ENCODE measurements around the gene CEBPE. TPM values are rescaled to one million over a fixed set of nuclear protein-coding genes. Genes with fewer than 3 reads are reported as not detected.

The CEBPE gene
- total RNA-seq, 1 experiment from 2014 or later = not detected

- DNase-seq = no peak
- Mint-ChIP-seq H3K4me3 (ENCODE audit: low read depth, unreplicated experiment) (no peak overlapping the region), H3K27me3 (ENCODE audit: unreplicated experiment) (no peaks in the 10 kb centered on the region), H3K4me1 (ENCODE audit: low read depth, unreplicated experiment) (peaks cover 23% of the 10 kb centered on the region), H3K36me3 (ENCODE audit: insufficient read depth, unreplicated experiment) (peaks cover 60% of the 10 kb centered on the region), H3K27ac (ENCODE audit: unreplicated experiment) (peak overlapping the region; percentile 15), H3K9me3 (ENCODE audit: low read depth, unreplicated experiment) (no peaks in the 10 kb centered on the region)
- CTCF ChIA-PET = no interaction called here
- intact Hi-C loops (cut with micrococcal nuclease; ENCODE audit: unreplicated experiment) = no loop called here
- BruUV-seq (replicated peaks) = no TSS peak
- TF ChIP-seq, protein P1, sequence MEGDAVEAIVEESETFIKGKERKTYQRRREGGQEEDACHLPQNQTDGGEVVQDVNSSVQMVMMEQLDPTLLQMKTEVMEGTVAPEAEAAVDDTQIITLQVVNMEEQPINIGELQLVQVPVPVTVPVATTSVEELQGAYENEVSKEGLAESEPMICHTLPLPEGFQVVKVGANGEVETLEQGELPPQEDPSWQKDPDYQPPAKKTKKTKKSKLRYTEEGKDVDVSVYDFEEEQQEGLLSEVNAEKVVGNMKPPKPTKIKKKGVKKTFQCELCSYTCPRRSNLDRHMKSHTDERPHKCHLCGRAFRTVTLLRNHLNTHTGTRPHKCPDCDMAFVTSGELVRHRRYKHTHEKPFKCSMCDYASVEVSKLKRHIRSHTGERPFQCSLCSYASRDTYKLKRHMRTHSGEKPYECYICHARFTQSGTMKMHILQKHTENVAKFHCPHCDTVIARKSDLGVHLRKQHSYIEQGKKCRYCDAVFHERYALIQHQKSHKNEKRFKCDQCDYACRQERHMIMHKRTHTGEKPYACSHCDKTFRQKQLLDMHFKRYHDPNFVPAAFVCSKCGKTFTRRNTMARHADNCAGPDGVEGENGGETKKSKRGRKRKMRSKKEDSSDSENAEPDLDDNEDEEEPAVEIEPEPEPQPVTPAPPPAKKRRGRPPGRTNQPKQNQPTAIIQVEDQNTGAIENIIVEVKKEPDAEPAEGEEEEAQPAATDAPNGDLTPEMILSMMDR (IDR thresholded peaks at IDR 0.05; ENCODE audit: unreplicated experiment) = no peak
Measured at GRCh38 chr14:23080474-23080873, 38.6 kb downstream of the CEBPE start.

DNA sequence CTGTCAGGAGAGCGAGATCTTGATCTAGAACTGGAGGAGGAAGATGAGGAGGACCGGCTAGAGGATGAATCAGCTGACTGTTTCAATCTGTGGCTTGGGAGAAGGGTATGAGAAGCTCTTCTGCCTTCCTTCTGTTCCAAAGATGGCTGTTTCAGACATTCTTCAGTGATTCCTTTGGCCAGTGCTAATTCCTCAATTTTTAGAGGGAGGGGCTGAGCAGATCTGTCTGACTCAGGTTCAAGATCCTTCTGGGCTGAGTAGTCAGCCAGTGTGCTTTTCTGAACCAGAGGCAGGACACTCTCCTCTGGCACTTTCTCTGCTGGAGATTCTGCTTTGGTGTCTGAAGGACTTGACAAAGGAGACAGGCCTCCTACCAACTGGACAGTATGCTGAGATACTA lies 39.3 kb downstream of the CEBPE start:
- CTCF ChIA-PET = no interaction called here
- Mint-ChIP-seq H3K27me3 (ENCODE audit: unreplicated experiment) (no peaks in the 10 kb centered on the region), H3K4me1 (ENCODE audit: low read depth, unreplicated experiment) (peaks cover 23% of the 10 kb centered on the region), H3K4me3 (ENCODE audit: low read depth, unreplicated experiment) (no peak overlapping the region), H3K36me3 (ENCODE audit: insufficient read depth, unreplicated experiment) (peaks cover 61% of the 10 kb centered on the region), H3K27ac (ENCODE audit: unreplicated experiment) (no peak overlapping the region), H3K9me3 (ENCODE audit: low read depth, unreplicated experiment) (no peaks in the 10 kb centered on the region)
- no TSS peak for BruUV-seq (replicated peaks)
- DNase-seq = no peak
- TF ChIP-seq, protein P1 (IDR thresholded peaks at IDR 0.05; ENCODE audit: unreplicated experiment) = no peak
- intact Hi-C loops (cut with micrococcal nuclease; ENCODE audit: unreplicated experiment) = no loop called here

DNA sequence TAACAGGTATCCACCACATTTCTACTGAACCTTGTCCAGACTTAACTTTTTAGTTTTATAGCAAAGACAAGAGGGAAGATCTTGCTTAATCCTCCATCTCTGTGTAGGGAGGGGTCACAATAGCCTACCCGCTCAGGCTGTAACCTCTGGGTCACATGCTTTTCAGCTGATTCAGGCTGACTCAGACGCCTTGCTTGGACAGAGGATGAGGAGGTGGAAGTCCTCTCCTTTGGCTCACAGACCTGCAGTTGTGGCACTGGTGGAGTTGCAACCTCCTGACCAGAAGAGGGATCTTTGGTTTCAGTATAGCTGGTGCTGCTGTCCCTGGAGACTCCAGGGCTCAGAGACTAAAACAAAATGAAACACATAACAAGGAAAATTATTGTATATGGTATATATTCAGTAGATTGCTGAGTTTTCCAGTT lies 40.4 kb downstream of the CEBPE start:
- peaks cover 59% of the 10 kb centered on the region for H3K36me3 Mint-ChIP-seq (ENCODE audit: insufficient read depth, unreplicated experiment)
- no peaks in the 10 kb centered on the region for H3K9me3 Mint-ChIP-seq (ENCODE audit: low read depth, unreplicated experiment)
- peaks cover 23% of the 10 kb centered on the region for H3K4me1 Mint-ChIP-seq (ENCODE audit: low read depth, unreplicated experiment)
- CTCF ChIA-PET = interaction anchor here (0.7 to 3.2 kb wide), 3 partner anchors 10 to 16 kb away, joined by 3 to 11 read pairs (median 11); partner anchors contain the start of genes ACIN1 and C14orf119
- no TSS peak for BruUV-seq (replicated peaks)
- DNase-seq = peak; percentile 40
- intact Hi-C loops (cut with micrococcal nuclease; ENCODE audit: unreplicated experiment) = no loop called here
- no peak overlapping the region for H3K4me3 Mint-ChIP-seq (ENCODE audit: low read depth, unreplicated experiment)
- no peak overlapping the region for H3K27ac Mint-ChIP-seq (ENCODE audit: unreplicated experiment)
- TF ChIP-seq, protein P1 (IDR thresholded peaks at IDR 0.05; ENCODE audit: unreplicated experiment) = no peak
- no peaks in the 10 kb centered on the region for H3K27me3 Mint-ChIP-seq (ENCODE audit: unreplicated experiment)

- no peak overlapping the region for H3K4me3 Mint-ChIP-seq (ENCODE audit: low read depth, unreplicated experiment)
- TF ChIP-seq, protein P1 (IDR thresholded peaks at IDR 0.05; ENCODE audit: unreplicated experiment) = no peak
- no peaks in the 10 kb centered on the region for H3K9me3 Mint-ChIP-seq (ENCODE audit: low read depth, unreplicated experiment)
- CTCF ChIA-PET = interaction anchor here (2.5 to 3.2 kb wide), 2 partner anchors 9 to 17 kb away, joined by 11 read pairs; partner anchors contain the start of genes ACIN1 and C14orf119
- intact Hi-C loops (cut with micrococcal nuclease; ENCODE audit: unreplicated experiment) = loop anchor here (2.0 kb wide), 1 partner anchor 109 kb away; no protein-coding TSS in a partner anchor
- H3K27ac Mint-ChIP-seq (ENCODE audit: unreplicated experiment) = no peak overlapping the region
- peaks cover 23% of the 10 kb centered on the region for H3K4me1 Mint-ChIP-seq (ENCODE audit: low read depth, unreplicated experiment)
- no TSS peak for BruUV-seq (replicated peaks)
- DNase-seq = no peak
- no peaks in the 10 kb centered on the region for H3K27me3 Mint-ChIP-seq (ENCODE audit: unreplicated experiment)
- peaks cover 63% of the 10 kb centered on the region for H3K36me3 Mint-ChIP-seq (ENCODE audit: insufficient read depth, unreplicated experiment)
Measured at GRCh38 chr14:23077962-23078361, 41.1 kb downstream of the CEBPE start.

Measured in Calu3 (cell line).